Measurements from ENCODE around the gene MRPL51.
"Not testable (repeated sequence)": the region's sequence is repeated elsewhere in the genome, so short reads cannot be mapped to it uniquely, and the experiment has no call there.

Gene MRPL51

DNA sequence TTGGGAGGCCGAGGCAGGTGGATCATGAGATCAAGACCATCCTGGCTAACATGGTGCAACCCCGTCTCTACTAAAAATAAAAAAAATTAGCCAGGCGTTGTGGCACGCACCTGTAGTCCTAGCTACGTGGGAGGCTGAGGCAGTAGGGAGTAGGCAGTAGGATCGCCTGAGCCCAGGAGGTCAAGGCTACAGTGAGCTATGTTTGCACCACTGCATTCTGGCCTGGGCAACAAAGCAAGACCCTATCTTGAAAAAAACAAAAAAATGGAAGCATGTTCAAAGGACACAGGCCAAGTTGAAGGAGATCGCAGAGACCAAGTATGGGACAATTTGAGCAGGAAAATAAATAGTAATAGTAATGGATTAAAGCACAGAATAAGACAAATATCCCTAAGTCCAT is 15.0 kb upstream of the MRPL51 start:
- CTCF ChIA-PET, result no interaction called here
- H3K27ac ChIP-seq, result peak overlapping the region; percentile 69
- no peak for DNase-seq (ENCODE audit: low spot score)
- TF ChIP-seq, protein P1, sequence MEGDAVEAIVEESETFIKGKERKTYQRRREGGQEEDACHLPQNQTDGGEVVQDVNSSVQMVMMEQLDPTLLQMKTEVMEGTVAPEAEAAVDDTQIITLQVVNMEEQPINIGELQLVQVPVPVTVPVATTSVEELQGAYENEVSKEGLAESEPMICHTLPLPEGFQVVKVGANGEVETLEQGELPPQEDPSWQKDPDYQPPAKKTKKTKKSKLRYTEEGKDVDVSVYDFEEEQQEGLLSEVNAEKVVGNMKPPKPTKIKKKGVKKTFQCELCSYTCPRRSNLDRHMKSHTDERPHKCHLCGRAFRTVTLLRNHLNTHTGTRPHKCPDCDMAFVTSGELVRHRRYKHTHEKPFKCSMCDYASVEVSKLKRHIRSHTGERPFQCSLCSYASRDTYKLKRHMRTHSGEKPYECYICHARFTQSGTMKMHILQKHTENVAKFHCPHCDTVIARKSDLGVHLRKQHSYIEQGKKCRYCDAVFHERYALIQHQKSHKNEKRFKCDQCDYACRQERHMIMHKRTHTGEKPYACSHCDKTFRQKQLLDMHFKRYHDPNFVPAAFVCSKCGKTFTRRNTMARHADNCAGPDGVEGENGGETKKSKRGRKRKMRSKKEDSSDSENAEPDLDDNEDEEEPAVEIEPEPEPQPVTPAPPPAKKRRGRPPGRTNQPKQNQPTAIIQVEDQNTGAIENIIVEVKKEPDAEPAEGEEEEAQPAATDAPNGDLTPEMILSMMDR (conservative IDR thresholded peaks at IDR 0.05; ENCODE audit: low read depth), result no peak
- POLR2A ChIA-PET (ENCODE audit: low non-redundant PET), result no interaction called here

DNA sequence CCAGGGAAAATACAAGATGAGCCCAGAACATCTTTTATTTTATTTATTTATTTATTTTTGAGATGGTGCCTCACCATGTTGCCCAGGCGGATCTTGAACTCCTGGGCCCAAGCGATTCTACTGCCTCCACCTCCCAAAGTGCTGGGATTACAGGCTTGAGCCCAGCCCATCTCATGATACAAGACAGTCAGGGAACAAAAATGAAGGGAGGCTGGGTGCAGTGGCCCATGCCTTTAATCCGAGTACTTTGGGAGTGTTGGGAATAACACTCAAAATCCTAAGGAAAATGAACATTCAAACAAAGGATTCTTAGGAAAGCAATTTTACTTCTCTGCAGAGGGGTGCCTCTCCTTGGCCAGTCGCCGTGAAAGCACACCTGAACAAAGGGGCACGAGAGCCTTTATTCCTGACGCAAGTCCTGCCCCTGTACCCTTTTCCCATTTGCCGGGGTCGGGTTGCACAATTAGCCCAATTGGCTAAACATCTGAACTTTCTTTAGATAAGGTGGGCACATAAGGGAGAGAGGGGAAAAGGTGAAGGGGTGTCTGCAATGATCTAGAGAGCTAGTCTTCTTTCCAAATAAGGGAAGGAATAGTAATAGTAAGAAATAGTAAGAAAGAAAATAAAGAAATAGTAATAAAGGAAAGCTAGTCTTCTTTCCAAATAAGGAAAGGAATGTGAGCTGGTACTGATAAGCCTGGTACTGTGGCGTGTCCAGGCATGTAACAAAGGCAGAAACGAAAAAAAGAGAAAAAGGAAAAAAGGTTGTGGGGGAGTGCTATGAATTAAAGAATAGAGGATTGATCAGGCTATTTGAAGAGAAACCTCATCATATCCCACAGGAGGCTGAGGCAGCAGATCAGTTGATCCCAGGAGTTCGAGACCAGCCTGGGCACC is 14.3 kb upstream of the MRPL51 start:
- TF ChIP-seq, protein P1 (conservative IDR thresholded peaks at IDR 0.05; ENCODE audit: low read depth), result no peak
- H3K27ac ChIP-seq, result peak overlapping the region; percentile 69
- ChIA-PET CTCF (no interaction called here), POLR2A (ENCODE audit: low non-redundant PET) (no interaction called here)
- DNase-seq (ENCODE audit: low spot score), result peak; percentile 15

DNA sequence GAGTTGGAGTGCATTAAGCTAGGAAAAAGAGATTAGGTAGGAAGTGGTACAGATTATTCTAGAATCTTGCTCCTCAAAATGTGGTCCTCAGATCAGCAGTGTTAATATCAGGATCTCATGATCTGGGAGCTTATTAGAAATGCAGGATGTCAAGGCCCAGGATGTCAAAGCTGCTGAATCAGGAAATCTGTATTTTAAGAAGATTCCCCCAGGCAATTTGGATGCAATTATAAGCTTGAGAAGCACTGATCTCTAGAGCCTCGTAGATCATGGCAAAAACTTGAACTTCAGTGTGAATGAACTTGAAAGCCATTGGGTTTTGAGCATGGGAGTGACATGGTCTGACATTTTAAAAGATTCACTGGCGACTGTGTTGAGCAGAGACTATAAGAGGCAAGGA is 7.4 kb upstream of the MRPL51 start:
- no peak overlapping the region for H3K27ac ChIP-seq
- POLR2A ChIA-PET (ENCODE audit: low non-redundant PET), result no interaction called here
- CTCF ChIA-PET, result no interaction called here
- TF ChIP-seq, protein P1 (conservative IDR thresholded peaks at IDR 0.05; ENCODE audit: low read depth), result no peak
- no peak for DNase-seq (ENCODE audit: low spot score)

DNA sequence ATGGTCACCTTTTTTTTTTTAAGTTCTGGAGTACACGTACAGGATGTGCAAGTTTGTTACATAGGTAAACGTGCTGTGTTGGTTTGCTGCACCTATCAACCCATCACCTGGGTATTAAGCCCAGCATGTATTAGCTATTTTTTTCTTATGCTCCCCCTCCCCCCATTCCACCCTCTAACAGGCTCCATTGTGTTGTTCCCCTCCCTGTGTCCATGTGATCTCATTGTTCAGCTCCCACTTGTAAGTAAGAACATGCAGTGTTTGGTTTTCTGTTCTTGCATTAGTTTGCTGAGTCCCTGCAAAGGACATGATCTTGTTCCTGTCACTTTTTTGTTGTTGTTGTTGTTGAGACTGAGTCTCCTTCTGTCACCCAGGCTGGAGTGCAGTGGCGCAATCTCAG is 4.2 kb upstream of the MRPL51 start:
- not testable (repeated sequence) for DNase-seq (ENCODE audit: low spot score)
- H3K27ac ChIP-seq, result peak overlapping the region; percentile 43; the same call in 1 of the 2 replicates
- ChIA-PET CTCF (interaction anchor here (0.6 kb wide), 1 partner anchor 509 kb away, joined by 3 read pairs; no protein-coding TSS in a partner anchor), POLR2A (ENCODE audit: low non-redundant PET) (interaction anchor here (0.7 to 2.2 kb wide), 2 partner anchors 37 to 43 kb away, joined by 4 to 5 read pairs; partner anchors contain the start of gene GAPDH)

DNA sequence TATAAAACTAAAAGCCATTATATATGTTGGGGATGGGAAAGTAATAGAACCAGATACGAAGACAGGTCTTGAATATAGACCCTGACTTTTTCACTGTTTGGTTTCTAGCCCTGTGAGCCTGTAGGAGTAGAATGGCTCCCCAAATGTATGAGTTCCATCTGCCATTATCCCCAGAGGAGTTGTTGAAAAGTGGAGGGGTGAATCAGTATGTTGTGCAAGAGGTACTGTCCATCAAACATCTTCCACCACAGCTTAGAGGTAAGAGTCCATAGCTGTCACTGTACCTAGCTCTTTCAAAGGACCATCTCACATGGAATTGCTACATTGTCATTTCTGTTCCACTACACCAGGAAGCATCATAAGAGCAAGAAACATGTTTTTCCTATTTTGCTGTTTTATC is 1.9 kb upstream of the MRPL51 start:
- CTCF ChIA-PET, result interaction anchor here (1.0 kb wide), 1 partner anchor 44 kb away, joined by 3 read pairs; no protein-coding TSS in a partner anchor
- TF ChIP-seq, protein P1 (conservative IDR thresholded peaks at IDR 0.05; ENCODE audit: low read depth), result no peak
- no peak overlapping the region for H3K27ac ChIP-seq
- DNase-seq (ENCODE audit: low spot score), result peak; percentile 26
- POLR2A ChIA-PET (ENCODE audit: low non-redundant PET), result no interaction called here

DNA sequence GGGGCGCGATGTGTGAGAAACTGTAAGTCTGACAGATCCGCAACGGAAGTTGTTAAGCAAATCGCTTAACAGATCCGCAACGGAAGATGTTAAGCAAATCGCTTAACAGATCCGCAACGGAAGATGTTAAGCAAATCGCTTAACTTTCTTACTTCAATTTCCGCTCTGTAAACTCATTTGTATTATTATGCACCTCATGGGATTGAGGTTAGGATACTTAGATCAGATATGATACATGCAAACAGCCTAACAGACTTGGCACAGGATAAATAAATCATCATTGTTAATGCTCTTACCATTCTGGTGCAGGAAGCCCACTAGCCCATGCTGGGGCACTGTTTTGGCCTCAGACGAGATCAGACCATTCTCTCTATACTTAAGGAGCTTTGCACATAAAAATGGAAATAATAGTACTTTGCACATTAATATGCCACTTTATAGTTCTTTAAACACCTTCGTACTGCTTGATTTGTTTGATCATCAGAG is 1.2 kb upstream of the MRPL51 start:
- TF ChIP-seq, protein P1 (conservative IDR thresholded peaks at IDR 0.05; ENCODE audit: low read depth), result no peak
- CTCF ChIA-PET, result no interaction called here
- POLR2A ChIA-PET (ENCODE audit: low non-redundant PET), result no interaction called here
- DNase-seq (ENCODE audit: low spot score), result no peak
- H3K27ac ChIP-seq, result peak overlapping the region; percentile 93

All from RWPE1 (cell line).